ENCODE data around the gene SLC44A3. TPM values are rescaled to one million over a fixed set of nuclear protein-coding genes. Genes with fewer than 3 reads are reported as not detected.

SLC44A3 gene
- total RNA-seq (under 1 TPM; 0.27 to 0.36 TPM), total RNA-seq (0 to 1.8 (median 0.18) reads per million in 172 experiments)
- polyA plus RNA-seq (2013, experiment 1 of 2) = 0.32 TPM
- 0.69 TPM for polyA plus RNA-seq (2013, experiment 2 of 2)

GRCh38 chr1:94819945-94820746 lies at the start of gene SLC44A3:
Gene SLC44A3, plus strand, starts transcription at chr1:94820357. Its CDS starts 95 bp downstream, at chr1:94820452.
- no peak within 1 kb of the TSS for H3K27ac ChIP-seq (ENCODE audit: low read depth in 1 of 2, low read length in 2 of 2)
- no peak for TF ChIP-seq CTCF (IDR thresholded peaks at IDR 0.05)
- Mint-ChIP-seq H3K27ac (no peak within 1 kb of the TSS), H3K27me3 (peaks cover 78% of the 10 kb centered on the region), H3K4me1 (ENCODE audit: low read depth) (peaks cover 12% of the 10 kb centered on the region), H3K9me3 (no peaks in the 10 kb centered on the region), H3K4me3 (peak within 1 kb of the TSS; percentile 74), H3K36me3 (ENCODE audit: low read depth) (no peaks in the 10 kb centered on the region)
- H3K27me3 ChIP-seq (ENCODE audit: control insufficient read depth in 1 of 2, insufficient read depth in 2 of 2, low read length in 2 of 2) = peaks cover 19 to 40% of the 10 kb centered on the region in 2 experiments
- no peaks in the 10 kb centered on the region for H3K36me3 ChIP-seq (ENCODE audit: insufficient read depth, low read length)
- peak within 1 kb of the TSS; percentile 43 for H3K4me3 ChIP-seq (ENCODE audit: low read length)
- peaks cover 0 to 3% of the 10 kb centered on the region in 2 experiments for H3K9me3 ChIP-seq (ENCODE audit: control insufficient read depth in 1 of 2, insufficient read depth in 1 of 2, low read length in 2 of 2)
- ATAC-seq (ENCODE audit: poor library complexity) (peak; percentile 76), DNase-seq (peak in 5 of 14 experiments; percentile 6 to 38 (median 24))
- ChIA-PET POLR2A (interaction anchor here (0.6 kb wide), 1 partner anchor 15 kb away, joined by 3 read pairs; no protein-coding TSS in a partner anchor), CTCF (no interaction called here)
- intact Hi-C loops (cut with DNase I, micrococcal nuclease) = no loop called here
- H3K4me1 ChIP-seq (ENCODE audit: insufficient read depth, low read length) = peaks cover 11% of the 10 kb centered on the region

GRCh38 chr1:94772230-94772641 lies 47.9 kb upstream of the SLC44A3 start:
- Mint-ChIP-seq H3K4me1 (ENCODE audit: low read depth) (no peaks in the 10 kb centered on the region), H3K9me3 (no peaks in the 10 kb centered on the region), H3K36me3 (ENCODE audit: low read depth) (no peaks in the 10 kb centered on the region), H3K27me3 (peaks cover 4% of the 10 kb centered on the region), H3K4me3 (no peak overlapping the region), H3K27ac (no peak overlapping the region)
- ChIA-PET POLR2A (no interaction called here), CTCF (no interaction called here)
- no peaks in the 10 kb centered on the region for H3K36me3 ChIP-seq (ENCODE audit: insufficient read depth, low read length)
- H3K4me1 ChIP-seq (ENCODE audit: insufficient read depth, low read length) = no peaks in the 10 kb centered on the region
- no peak overlapping the region for H3K27ac ChIP-seq (ENCODE audit: low read depth in 1 of 2, low read length in 2 of 2)
- TF ChIP-seq CTCF (IDR thresholded peaks at IDR 0.05) = no peak
- H3K9me3 ChIP-seq (ENCODE audit: control insufficient read depth in 1 of 2, insufficient read depth in 1 of 2, low read length in 2 of 2) = peaks cover 0 to 9% of the 10 kb centered on the region in 2 experiments
- no peaks in the 10 kb centered on the region for H3K27me3 ChIP-seq (ENCODE audit: control insufficient read depth in 1 of 2, insufficient read depth in 2 of 2, low read length in 2 of 2)
- intact Hi-C loops (cut with DNase I, micrococcal nuclease) = no loop called here
- ATAC-seq (ENCODE audit: poor library complexity) (no peak), DNase-seq (no peak)
- no peak overlapping the region for H3K4me3 ChIP-seq (ENCODE audit: low read length)

DNA sequence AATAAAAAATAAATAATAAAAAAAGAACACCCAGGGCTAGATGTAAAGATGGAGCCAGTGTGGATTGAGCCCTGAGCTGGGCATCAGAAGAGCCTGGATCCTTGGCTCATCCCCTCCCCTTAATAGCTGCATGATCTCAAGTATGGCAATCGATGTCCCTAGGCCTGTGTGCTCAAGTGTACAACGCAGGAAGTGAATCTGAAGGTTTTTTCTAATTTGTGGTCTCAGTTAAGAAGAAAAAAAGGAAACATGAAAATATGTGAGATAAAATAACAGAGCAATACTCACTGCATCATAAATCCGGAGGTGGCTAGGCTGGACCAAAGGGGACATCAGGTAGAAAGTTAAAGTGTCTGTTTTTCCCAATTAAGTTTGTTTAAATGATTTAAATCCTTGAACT lies 47.3 kb upstream of the SLC44A3 start:
- Histone ChIP-seq H3K4me3 (ENCODE audit: low read length) (no peak overlapping the region), H3K9me3 (ENCODE audit: control insufficient read depth in 1 of 2, insufficient read depth in 1 of 2, low read length in 2 of 2) (peaks cover 0 to 9% of the 10 kb centered on the region in 2 experiments), H3K27ac (ENCODE audit: low read depth in 1 of 2, low read length in 2 of 2) (no peak overlapping the region), H3K36me3 (ENCODE audit: insufficient read depth, low read length) (no peaks in the 10 kb centered on the region), H3K27me3 (ENCODE audit: control insufficient read depth in 1 of 2, insufficient read depth in 2 of 2, low read length in 2 of 2) (no peaks in the 10 kb centered on the region), H3K4me1 (ENCODE audit: insufficient read depth, low read length) (no peaks in the 10 kb centered on the region)
- Mint-ChIP-seq H3K27ac (no peak overlapping the region), H3K4me1 (ENCODE audit: low read depth) (no peaks in the 10 kb centered on the region), H3K9me3 (no peaks in the 10 kb centered on the region), H3K36me3 (ENCODE audit: low read depth) (no peaks in the 10 kb centered on the region), H3K4me3 (no peak overlapping the region), H3K27me3 (peaks cover 8% of the 10 kb centered on the region)
- TF ChIP-seq CTCF (IDR thresholded peaks at IDR 0.05) = no peak
- ATAC-seq (ENCODE audit: poor library complexity) (no peak), DNase-seq (no peak)
- ChIA-PET POLR2A (no interaction called here), CTCF (no interaction called here)
- intact Hi-C loops (cut with DNase I, micrococcal nuclease) = no loop called here
